ENCODE results near the gene DOCK1.

Gene DOCK1

GRCh38 chr10:127218658-127219057 is 313.4 kb downstream of the DOCK1 start:
- Histone ChIP-seq H3K18ac (ENCODE audit: low read length) (no peak overlapping the region), H3K27ac (replicated peaks; ENCODE audit: low read length) (no peak overlapping the region)
- no CpG with 5 or more reads among the region's 3 CpGs for WGBS, 2 donors (ENCODE audit: extremely low coverage in 2 of 2, insufficient read length in 2 of 2, insufficient replicate concordance in 1 of 2)

GRCh38 chr10:127221281-127221680 is 316.1 kb downstream of the DOCK1 start:
- H2AFZ ChIP-seq (ENCODE audit: low read length) = no peak overlapping the region
- no CpG with 5 or more reads among the region's 3 CpGs for WGBS, 2 donors (ENCODE audit: extremely low coverage in 2 of 2, insufficient read length in 2 of 2, insufficient replicate concordance in 1 of 2)
- no peak overlapping the region for H2BK120ac ChIP-seq (ENCODE audit: low read depth, low read length)
- no peak overlapping the region for H3K18ac ChIP-seq (ENCODE audit: low read length)
- H3K4me1 ChIP-seq (ENCODE audit: control insufficient read depth in 2 of 2, insufficient read depth in 1 of 2, low read depth in 1 of 2, low read length in 2 of 2) = peaks cover 1 to 5% of the 10 kb centered on the region in 2 donors
- peaks cover 0 to 4% of the 10 kb centered on the region in 2 donors for H3K9me3 ChIP-seq (replicated peaks in 1 of 2; ENCODE audit: control insufficient read depth in 2 of 2, insufficient read depth in 1 of 2, low read depth in 1 of 2, low read length in 2 of 2)
- no peaks in the 10 kb centered on the region for H3K27me3 ChIP-seq (ENCODE audit: control insufficient read depth in 3 of 3, insufficient read depth in 3 of 3, low read depth in 1 of 3, low read length in 3 of 3)
- no peak overlapping the region for H4K8ac ChIP-seq (ENCODE audit: low read depth, low read length)
- H2BK15ac ChIP-seq (ENCODE audit: low read length) = no peak overlapping the region
- no peak overlapping the region for H2BK12ac ChIP-seq (ENCODE audit: low read length)
- no peak overlapping the region for H2AK5ac ChIP-seq (ENCODE audit: low read depth, low read length)
- H3K27ac ChIP-seq (replicated peaks; ENCODE audit: low read length) = no peak overlapping the region
- no peaks in the 10 kb centered on the region for H3K79me1 ChIP-seq (ENCODE audit: low read depth, low read length)
- H4K91ac ChIP-seq (ENCODE audit: low read depth, low read length, poor library complexity) = no peak overlapping the region
- no peak for DNase-seq (ENCODE audit: low spot score)
- H3K4me3 ChIP-seq (ENCODE audit: low read length in 2 of 2) = no peak overlapping the region
- H3K23ac ChIP-seq (ENCODE audit: low read depth, low read length, poor library complexity) = no peak overlapping the region
- no peak overlapping the region for H3K14ac ChIP-seq (ENCODE audit: low read length)
- no peak overlapping the region for H2BK5ac ChIP-seq (ENCODE audit: low read length)
- no peaks in the 10 kb centered on the region for H3K36me3 ChIP-seq (replicated peaks in 1 of 2; ENCODE audit: control insufficient read depth in 2 of 2, insufficient read depth in 2 of 2, low read length in 2 of 2)
- no peak overlapping the region for H3K4me2 ChIP-seq (ENCODE audit: insufficient read depth, low read length, poor library complexity, severe bottlenecking)
- H3K9ac ChIP-seq (ENCODE audit: low read depth, low read length, poor library complexity) = no peak overlapping the region
- H3K4ac ChIP-seq (ENCODE audit: low read length) = no peak overlapping the region

More at GRCh38 chr10:127218658-127219057, 313.4 kb downstream of the DOCK1 start:
- Histone ChIP-seq H3K23ac (ENCODE audit: low read depth, low read length, poor library complexity) (no peak overlapping the region), H3K9ac (ENCODE audit: low read depth, low read length, poor library complexity) (no peak overlapping the region), H2AFZ (ENCODE audit: low read length) (no peak overlapping the region), H2BK15ac (ENCODE audit: low read length) (no peak overlapping the region), H3K27me3 (ENCODE audit: control insufficient read depth in 3 of 3, insufficient read depth in 3 of 3, low read depth in 1 of 3, low read length in 3 of 3) (no peaks in the 10 kb centered on the region), H2BK12ac (ENCODE audit: low read length) (no peak overlapping the region), H3K36me3 (replicated peaks in 1 of 2; ENCODE audit: control insufficient read depth in 2 of 2, insufficient read depth in 2 of 2, low read length in 2 of 2) (no peaks in the 10 kb centered on the region), H3K9me3 (replicated peaks in 1 of 2; ENCODE audit: control insufficient read depth in 2 of 2, insufficient read depth in 1 of 2, low read depth in 1 of 2, low read length in 2 of 2) (peaks cover 0 to 4% of the 10 kb centered on the region in 2 donors), H2AK5ac (ENCODE audit: low read depth, low read length) (no peak overlapping the region), H3K4ac (ENCODE audit: low read length) (no peak overlapping the region), H4K91ac (ENCODE audit: low read depth, low read length, poor library complexity) (no peak overlapping the region), H3K14ac (ENCODE audit: low read length) (no peak overlapping the region), H3K4me1 (ENCODE audit: control insufficient read depth in 2 of 2, insufficient read depth in 1 of 2, low read depth in 1 of 2, low read length in 2 of 2) (peaks cover 4 to 14% of the 10 kb centered on the region in 2 donors), H3K4me2 (ENCODE audit: insufficient read depth, low read length, poor library complexity, severe bottlenecking) (no peak overlapping the region), H3K4me3 (ENCODE audit: low read length in 2 of 2) (no peak overlapping the region), H2BK120ac (ENCODE audit: low read depth, low read length) (no peak overlapping the region), H3K79me1 (ENCODE audit: low read depth, low read length) (peaks cover 3% of the 10 kb centered on the region), H4K8ac (ENCODE audit: low read depth, low read length) (no peak overlapping the region), H2BK5ac (ENCODE audit: low read length) (no peak overlapping the region)
- DNase-seq (ENCODE audit: low spot score) = no peak

GRCh38 chr10:127227027-127227426 is 321.8 kb downstream of the DOCK1 start:
- Histone ChIP-seq H3K9me3 (replicated peaks in 1 of 2; ENCODE audit: control insufficient read depth in 2 of 2, insufficient read depth in 1 of 2, low read depth in 1 of 2, low read length in 2 of 2) (no peaks in the 10 kb centered on the region), H2AK5ac (ENCODE audit: low read depth, low read length) (no peak overlapping the region), H3K14ac (ENCODE audit: low read length) (no peak overlapping the region), H2BK15ac (ENCODE audit: low read length) (no peak overlapping the region), H3K4me1 (ENCODE audit: control insufficient read depth in 2 of 2, insufficient read depth in 1 of 2, low read depth in 1 of 2, low read length in 2 of 2) (peaks cover 0 to 1% of the 10 kb centered on the region in 2 donors), H3K4me3 (ENCODE audit: low read length in 2 of 2) (no peak overlapping the region), H4K8ac (ENCODE audit: low read depth, low read length) (no peak overlapping the region), H2BK120ac (ENCODE audit: low read depth, low read length) (no peak overlapping the region), H2AFZ (ENCODE audit: low read length) (no peak overlapping the region), H3K79me1 (ENCODE audit: low read depth, low read length) (no peaks in the 10 kb centered on the region), H3K4me2 (ENCODE audit: insufficient read depth, low read length, poor library complexity, severe bottlenecking) (no peak overlapping the region), H3K4ac (ENCODE audit: low read length) (no peak overlapping the region), H2BK12ac (ENCODE audit: low read length) (no peak overlapping the region), H3K18ac (ENCODE audit: low read length) (peak overlapping the region; percentile 23), H3K27me3 (ENCODE audit: control insufficient read depth in 3 of 3, insufficient read depth in 3 of 3, low read depth in 1 of 3, low read length in 3 of 3) (no peaks in the 10 kb centered on the region), H3K36me3 (replicated peaks in 1 of 2; ENCODE audit: control insufficient read depth in 2 of 2, insufficient read depth in 2 of 2, low read length in 2 of 2) (no peaks in the 10 kb centered on the region), H3K23ac (ENCODE audit: low read depth, low read length, poor library complexity) (no peak overlapping the region), H2BK5ac (ENCODE audit: low read length) (no peak overlapping the region), H3K9ac (ENCODE audit: low read depth, low read length, poor library complexity) (peak overlapping the region; percentile 39), H3K27ac (replicated peaks; ENCODE audit: low read length) (no peak overlapping the region), H4K91ac (ENCODE audit: low read depth, low read length, poor library complexity) (no peak overlapping the region)
- no peak for DNase-seq (ENCODE audit: low spot score)
- WGBS, 2 donors (ENCODE audit: extremely low coverage in 2 of 2, insufficient read length in 2 of 2, insufficient replicate concordance in 1 of 2) = no CpG with 5 or more reads among the region's 10 CpGs

- Histone ChIP-seq H3K4me1 (ENCODE audit: control insufficient read depth in 2 of 2, insufficient read depth in 1 of 2, low read depth in 1 of 2, low read length in 2 of 2) (peaks cover 0 to 1% of the 10 kb centered on the region in 2 donors), H3K9ac (ENCODE audit: low read depth, low read length, poor library complexity) (no peak overlapping the region), H2BK5ac (ENCODE audit: low read length) (no peak overlapping the region), H2BK120ac (ENCODE audit: low read depth, low read length) (no peak overlapping the region), H4K91ac (ENCODE audit: low read depth, low read length, poor library complexity) (no peak overlapping the region), H2AFZ (ENCODE audit: low read length) (no peak overlapping the region), H3K14ac (ENCODE audit: low read length) (no peak overlapping the region), H3K4me2 (ENCODE audit: insufficient read depth, low read length, poor library complexity, severe bottlenecking) (no peak overlapping the region), H4K8ac (ENCODE audit: low read depth, low read length) (no peak overlapping the region), H2BK15ac (ENCODE audit: low read length) (no peak overlapping the region), H3K4ac (ENCODE audit: low read length) (no peak overlapping the region), H3K23ac (ENCODE audit: low read depth, low read length, poor library complexity) (no peak overlapping the region), H3K4me3 (ENCODE audit: low read length in 2 of 2) (no peak overlapping the region), H3K9me3 (replicated peaks in 1 of 2; ENCODE audit: control insufficient read depth in 2 of 2, insufficient read depth in 1 of 2, low read depth in 1 of 2, low read length in 2 of 2) (no peaks in the 10 kb centered on the region), H3K27ac (replicated peaks; ENCODE audit: low read length) (no peak overlapping the region), H2BK12ac (ENCODE audit: low read length) (no peak overlapping the region), H3K18ac (ENCODE audit: low read length) (no peak overlapping the region), H3K79me1 (ENCODE audit: low read depth, low read length) (no peaks in the 10 kb centered on the region), H3K27me3 (ENCODE audit: control insufficient read depth in 3 of 3, insufficient read depth in 3 of 3, low read depth in 1 of 3, low read length in 3 of 3) (no peaks in the 10 kb centered on the region), H3K36me3 (replicated peaks in 1 of 2; ENCODE audit: control insufficient read depth in 2 of 2, insufficient read depth in 2 of 2, low read length in 2 of 2) (no peaks in the 10 kb centered on the region), H2AK5ac (ENCODE audit: low read depth, low read length) (no peak overlapping the region)
- no peak for DNase-seq (ENCODE audit: low spot score)
- whole genome bisulfite sequencing, 2 donors (ENCODE audit: extremely low coverage in 2 of 2, insufficient read length in 2 of 2, insufficient replicate concordance in 1 of 2) = no CpG with 5 or more reads among the region's 1 CpG
Observed at GRCh38 chr10:127227663-127228062, 322.4 kb downstream of the DOCK1 start.

Measured in neuronal stem cell (in vitro differentiated cells).